ENCODE results near the gene SLC48A1.

Gene SLC48A1

DNA sequence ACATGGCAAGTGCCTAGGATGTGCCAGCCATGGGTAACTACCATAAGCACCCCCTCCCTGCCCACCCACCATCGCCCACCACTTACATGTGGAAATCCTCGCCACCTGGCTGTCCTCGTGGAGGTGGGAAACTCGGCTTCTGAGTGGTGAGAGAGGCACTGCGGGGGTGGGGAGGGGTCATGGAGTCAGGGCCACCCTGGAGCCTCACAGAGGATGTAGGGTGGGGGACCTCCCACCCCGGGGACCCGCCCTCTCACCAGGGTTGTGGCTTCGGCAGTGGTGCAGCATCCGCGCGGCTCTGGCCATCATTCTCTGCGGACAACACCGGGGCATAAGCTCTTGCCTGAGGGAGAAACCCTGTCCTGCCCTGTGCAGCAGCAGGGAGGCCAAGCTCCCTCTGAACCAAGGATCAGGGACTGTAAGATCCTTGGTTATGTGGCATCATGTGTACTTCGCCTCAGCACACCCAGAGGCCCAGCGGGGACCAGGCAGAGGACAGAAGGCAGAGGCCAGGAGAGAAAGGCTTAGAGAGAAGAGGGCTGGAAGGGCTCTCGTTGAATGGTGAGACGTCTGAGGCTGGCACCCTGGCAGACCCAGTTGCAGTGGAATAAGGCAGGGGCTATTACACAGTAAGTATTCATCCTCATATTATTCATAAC lies 35.0 kb upstream of the SLC48A1 start:
- Histone ChIP-seq H4K20me1 (ENCODE audit: insufficient read depth, low read length) (no peaks in the 10 kb centered on the region), H3K36me3 (ENCODE audit: insufficient read depth, low read length) (no peaks in the 10 kb centered on the region), H3K9ac (ENCODE audit: low read length) (no peak overlapping the region), H3K4me1 (ENCODE audit: insufficient read depth, low read length, severe bottlenecking) (peaks cover 23% of the 10 kb centered on the region), H3K4me3 (ENCODE audit: low read depth, low read length, poor library complexity, severe bottlenecking) (no peak overlapping the region), H3K9me2 (ENCODE audit: low read depth, low read length) (no peaks in the 10 kb centered on the region), H3K79me2 (ENCODE audit: insufficient read depth, low read length) (no peaks in the 10 kb centered on the region), H3K4me2 (ENCODE audit: low read length) (no peak overlapping the region), H3F3A (ENCODE audit: insufficient read depth, low read length) (peaks cover 5% of the 10 kb centered on the region; the same call in 1 of the 2 replicates), H3K27me3 (ENCODE audit: insufficient read depth, low read length) (no peaks in the 10 kb centered on the region), H3K27ac (ENCODE audit: low read depth, low read length, poor library complexity, severe bottlenecking) (no peak overlapping the region), H2AFZ (ENCODE audit: low read length) (no peak overlapping the region), H3K9me3 (ENCODE audit: low read length) (no peaks in the 10 kb centered on the region)
- TF ChIP-seq, protein P1, sequence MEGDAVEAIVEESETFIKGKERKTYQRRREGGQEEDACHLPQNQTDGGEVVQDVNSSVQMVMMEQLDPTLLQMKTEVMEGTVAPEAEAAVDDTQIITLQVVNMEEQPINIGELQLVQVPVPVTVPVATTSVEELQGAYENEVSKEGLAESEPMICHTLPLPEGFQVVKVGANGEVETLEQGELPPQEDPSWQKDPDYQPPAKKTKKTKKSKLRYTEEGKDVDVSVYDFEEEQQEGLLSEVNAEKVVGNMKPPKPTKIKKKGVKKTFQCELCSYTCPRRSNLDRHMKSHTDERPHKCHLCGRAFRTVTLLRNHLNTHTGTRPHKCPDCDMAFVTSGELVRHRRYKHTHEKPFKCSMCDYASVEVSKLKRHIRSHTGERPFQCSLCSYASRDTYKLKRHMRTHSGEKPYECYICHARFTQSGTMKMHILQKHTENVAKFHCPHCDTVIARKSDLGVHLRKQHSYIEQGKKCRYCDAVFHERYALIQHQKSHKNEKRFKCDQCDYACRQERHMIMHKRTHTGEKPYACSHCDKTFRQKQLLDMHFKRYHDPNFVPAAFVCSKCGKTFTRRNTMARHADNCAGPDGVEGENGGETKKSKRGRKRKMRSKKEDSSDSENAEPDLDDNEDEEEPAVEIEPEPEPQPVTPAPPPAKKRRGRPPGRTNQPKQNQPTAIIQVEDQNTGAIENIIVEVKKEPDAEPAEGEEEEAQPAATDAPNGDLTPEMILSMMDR (IDR thresholded peaks at IDR 0.05; ENCODE audit: low read length): no peak
- TF ChIP-seq EZH2 (IDR thresholded peaks at IDR 0.05; ENCODE audit: borderline replicate concordance, low read length): no peak

DNA sequence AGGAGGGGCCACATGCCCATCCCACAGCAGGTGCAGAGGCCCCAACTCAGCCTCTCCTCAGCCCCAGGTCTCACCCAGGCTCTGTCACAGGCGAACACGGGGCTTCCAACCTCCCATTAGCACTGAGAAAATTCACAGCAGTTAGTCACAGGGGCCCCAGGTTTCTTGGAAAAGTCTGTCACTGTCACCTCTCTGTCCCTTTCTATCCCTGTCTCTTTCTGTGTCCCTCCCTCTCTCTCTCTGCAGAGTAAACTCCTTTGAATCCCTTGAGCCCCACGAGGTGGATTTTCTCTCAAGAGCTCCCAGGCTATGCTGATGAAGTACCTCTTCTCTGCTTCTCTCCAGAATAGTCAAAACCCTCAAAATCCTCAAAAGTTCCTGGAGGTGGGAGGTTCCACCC lies 33.7 kb upstream of the SLC48A1 start:
- no peak overlapping the region for H3K4me3 ChIP-seq (ENCODE audit: low read depth, low read length, poor library complexity, severe bottlenecking)
- no peak overlapping the region for H3K27ac ChIP-seq (ENCODE audit: low read depth, low read length, poor library complexity, severe bottlenecking)
- no peak overlapping the region for H3K9ac ChIP-seq (ENCODE audit: low read length)

DNA sequence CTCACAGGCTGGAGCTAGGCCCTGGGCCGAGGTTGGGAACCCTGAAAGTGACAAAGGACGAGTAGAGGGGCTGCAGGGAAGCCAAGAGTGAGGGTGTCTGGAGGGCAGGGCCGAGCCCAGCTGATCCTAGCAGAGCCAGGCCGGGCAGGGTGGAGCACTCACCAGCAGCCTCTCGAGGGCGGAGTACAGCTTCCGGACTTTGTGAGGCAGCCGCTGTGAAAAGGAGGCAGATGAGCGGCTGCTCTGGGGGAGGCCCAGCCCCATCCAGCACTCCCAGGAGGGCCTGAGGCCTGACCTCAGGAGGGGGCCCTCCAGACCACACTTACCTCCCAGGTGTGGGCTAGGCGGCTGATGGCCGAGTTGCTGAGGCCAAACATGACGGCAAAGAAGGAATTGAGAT lies 33.1 kb upstream of the SLC48A1 start:
- no peaks in the 10 kb centered on the region for H4K20me1 ChIP-seq (ENCODE audit: insufficient read depth, low read length)
- H2AFZ ChIP-seq (ENCODE audit: low read length): no peak overlapping the region
- H3K9me2 ChIP-seq (ENCODE audit: low read depth, low read length): no peaks in the 10 kb centered on the region
- H3K4me3 ChIP-seq (ENCODE audit: low read depth, low read length, poor library complexity, severe bottlenecking): peak overlapping the region; percentile 13
- H3K36me3 ChIP-seq (ENCODE audit: insufficient read depth, low read length): no peaks in the 10 kb centered on the region
- H3K79me2 ChIP-seq (ENCODE audit: insufficient read depth, low read length): no peaks in the 10 kb centered on the region
- H3K27ac ChIP-seq (ENCODE audit: low read depth, low read length, poor library complexity, severe bottlenecking): peak overlapping the region; percentile 38
- peaks cover 5% of the 10 kb centered on the region; the same call in 1 of the 2 replicates for H3F3A ChIP-seq (ENCODE audit: insufficient read depth, low read length)
- TF ChIP-seq EZH2 (IDR thresholded peaks at IDR 0.05; ENCODE audit: borderline replicate concordance, low read length): no peak
- TF ChIP-seq, protein P1 (IDR thresholded peaks at IDR 0.05; ENCODE audit: low read length): no peak
- no peaks in the 10 kb centered on the region for H3K27me3 ChIP-seq (ENCODE audit: insufficient read depth, low read length)
- peak overlapping the region; percentile 43; the same call in 1 of the 2 replicates for H3K4me2 ChIP-seq (ENCODE audit: low read length)
- no peaks in the 10 kb centered on the region for H3K9me3 ChIP-seq (ENCODE audit: low read length)
- H3K9ac ChIP-seq (ENCODE audit: low read length): no peak overlapping the region
- peaks cover 23% of the 10 kb centered on the region for H3K4me1 ChIP-seq (ENCODE audit: insufficient read depth, low read length, severe bottlenecking)

More for the DNA sequence above, 33.7 kb upstream of the SLC48A1 start:
- H3K9me2 ChIP-seq (ENCODE audit: low read depth, low read length): no peaks in the 10 kb centered on the region
- no peaks in the 10 kb centered on the region for H3K36me3 ChIP-seq (ENCODE audit: insufficient read depth, low read length)
- H3F3A ChIP-seq (ENCODE audit: insufficient read depth, low read length): peaks cover 5% of the 10 kb centered on the region; the same call in 1 of the 2 replicates
- H3K4me1 ChIP-seq (ENCODE audit: insufficient read depth, low read length, severe bottlenecking): peaks cover 23% of the 10 kb centered on the region
- no peaks in the 10 kb centered on the region for H3K79me2 ChIP-seq (ENCODE audit: insufficient read depth, low read length)
- H3K4me2 ChIP-seq (ENCODE audit: low read length): no peak overlapping the region
- TF ChIP-seq, protein P1 (IDR thresholded peaks at IDR 0.05; ENCODE audit: low read length): no peak
- TF ChIP-seq EZH2 (IDR thresholded peaks at IDR 0.05; ENCODE audit: borderline replicate concordance, low read length): no peak
- no peak overlapping the region for H2AFZ ChIP-seq (ENCODE audit: low read length)
- no peaks in the 10 kb centered on the region for H3K9me3 ChIP-seq (ENCODE audit: low read length)
- no peaks in the 10 kb centered on the region for H4K20me1 ChIP-seq (ENCODE audit: insufficient read depth, low read length)
- H3K27me3 ChIP-seq (ENCODE audit: insufficient read depth, low read length): no peaks in the 10 kb centered on the region

Measured in OCI-LY1 (cell line).